GF-D8 (cell line): ENCODE measurements around the gene MZB1.
"Not testable (repeated sequence)": the region's sequence is repeated elsewhere in the genome, so short reads cannot be mapped to it uniquely, and the experiment has no call there.

Source experiments
- DNase-seq: peaks from one replicate; lab custom pipeline; 2025; lab: John Stamatoyannopoulos, UW

The MZB1 gene

DNA sequence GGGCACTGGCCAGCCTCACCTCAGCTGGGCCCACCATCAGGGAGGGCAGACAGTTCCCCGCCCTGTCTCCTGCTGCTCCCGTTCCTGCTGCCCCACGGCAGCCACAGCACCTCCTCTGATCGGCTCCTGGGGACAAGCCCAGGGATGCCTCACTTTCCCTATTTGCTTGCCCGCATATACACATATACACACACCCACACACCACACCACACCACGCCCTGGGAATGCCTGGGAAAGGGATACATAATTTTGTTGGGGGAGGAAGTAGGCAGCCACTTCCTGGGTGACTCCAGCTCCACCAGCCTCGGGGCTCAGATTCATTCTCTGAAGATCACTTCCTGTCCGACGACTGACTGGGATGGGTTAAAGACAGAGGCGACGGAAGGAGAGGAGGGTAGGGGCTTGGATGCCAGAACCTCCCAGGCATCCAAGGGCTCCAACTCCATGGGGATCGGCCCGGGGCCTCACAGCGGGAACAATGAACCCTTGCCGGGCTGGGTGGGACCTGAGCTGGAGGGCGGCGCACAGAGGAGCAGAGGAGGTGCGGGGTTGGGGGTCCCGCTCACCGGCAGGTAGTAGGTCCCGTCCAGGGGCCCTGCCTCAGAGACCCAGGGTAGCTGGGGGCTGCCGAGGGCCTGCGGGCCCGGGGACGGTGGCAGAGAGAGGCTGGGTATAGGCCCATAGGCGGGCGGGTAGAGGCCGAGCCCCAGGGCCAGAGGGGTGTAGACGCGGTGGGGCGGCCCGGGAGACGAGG lies 2.0 kb upstream of the MZB1 start:
- DNase-seq: no peak

DNA sequence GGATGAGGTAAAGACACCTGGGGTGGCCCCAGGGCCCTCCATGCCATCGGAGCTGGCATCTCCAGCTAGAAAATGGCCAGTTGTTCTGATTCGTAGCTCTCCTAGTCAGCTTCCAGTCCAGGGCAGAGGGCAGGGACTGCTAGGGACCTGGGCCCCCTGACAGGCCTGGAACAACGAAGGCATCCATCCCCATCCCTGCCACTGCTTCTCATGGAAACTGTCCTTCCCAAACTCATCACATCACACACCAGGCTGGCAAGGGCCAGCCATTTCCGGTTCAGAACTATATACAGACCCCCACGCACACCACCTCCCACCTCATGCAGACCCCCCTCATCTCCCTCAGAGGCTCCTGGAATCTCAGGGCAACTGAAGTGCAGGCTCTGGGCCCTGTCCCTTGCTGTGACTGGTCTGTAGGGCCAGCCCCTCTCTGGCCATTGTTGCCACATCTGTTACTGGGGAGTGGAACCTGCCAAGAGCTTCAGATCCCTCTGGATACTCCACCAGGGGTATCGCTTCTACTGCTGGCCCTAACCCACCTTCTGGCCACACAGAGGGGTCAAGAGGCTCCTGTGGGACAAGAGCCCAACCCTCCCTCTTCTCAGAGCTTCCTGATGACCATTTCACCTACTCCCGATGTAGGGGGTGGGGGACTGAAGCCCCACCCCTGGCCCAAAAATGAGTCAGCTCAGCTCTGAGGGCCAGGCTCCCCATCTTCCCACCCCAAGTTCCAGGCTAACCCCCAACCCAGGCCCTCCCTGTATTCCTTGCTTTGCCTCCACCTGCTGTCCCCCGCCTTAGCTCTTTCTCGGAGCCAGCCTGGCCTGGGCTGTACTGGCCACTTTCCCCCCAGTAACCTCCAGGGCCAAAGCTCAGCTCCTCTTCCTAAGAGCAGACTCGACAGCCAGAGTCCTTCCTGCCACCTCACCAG lies 1.2 kb upstream of the MZB1 start:
- DNase-seq: no peak

DNA sequence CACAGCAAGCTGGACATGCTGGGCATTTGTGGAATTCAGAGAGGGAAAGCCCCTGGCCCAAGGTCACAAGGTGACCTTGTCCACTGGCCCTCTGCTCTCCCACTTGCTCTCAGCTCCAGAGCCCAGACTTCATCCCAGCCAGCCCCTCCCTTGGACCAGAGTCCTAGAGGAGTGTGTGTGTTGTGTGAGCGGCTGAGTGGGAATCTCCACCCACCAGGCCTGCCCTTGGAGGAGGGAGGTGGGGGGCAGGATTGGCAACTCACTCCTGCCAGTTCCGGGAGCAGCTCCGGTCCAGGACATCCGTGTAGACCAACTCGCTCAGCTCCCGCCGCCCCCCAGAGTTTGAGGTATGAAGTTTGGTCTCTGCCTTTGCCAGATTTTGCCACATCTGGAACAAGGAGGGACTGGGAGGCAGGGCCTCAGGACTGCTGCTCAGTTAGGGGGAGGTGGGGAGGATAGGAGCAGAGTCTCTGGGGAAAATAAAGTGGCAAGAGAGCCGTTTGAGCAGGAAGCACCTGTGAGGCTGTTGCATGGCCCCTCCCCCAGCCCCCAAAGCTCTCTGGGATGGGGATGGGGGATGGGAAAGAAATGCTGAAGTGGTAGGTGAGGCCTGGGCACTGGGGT lies 1.4 kb downstream of the MZB1 start:
- DNase-seq: peak; percentile 95

DNA sequence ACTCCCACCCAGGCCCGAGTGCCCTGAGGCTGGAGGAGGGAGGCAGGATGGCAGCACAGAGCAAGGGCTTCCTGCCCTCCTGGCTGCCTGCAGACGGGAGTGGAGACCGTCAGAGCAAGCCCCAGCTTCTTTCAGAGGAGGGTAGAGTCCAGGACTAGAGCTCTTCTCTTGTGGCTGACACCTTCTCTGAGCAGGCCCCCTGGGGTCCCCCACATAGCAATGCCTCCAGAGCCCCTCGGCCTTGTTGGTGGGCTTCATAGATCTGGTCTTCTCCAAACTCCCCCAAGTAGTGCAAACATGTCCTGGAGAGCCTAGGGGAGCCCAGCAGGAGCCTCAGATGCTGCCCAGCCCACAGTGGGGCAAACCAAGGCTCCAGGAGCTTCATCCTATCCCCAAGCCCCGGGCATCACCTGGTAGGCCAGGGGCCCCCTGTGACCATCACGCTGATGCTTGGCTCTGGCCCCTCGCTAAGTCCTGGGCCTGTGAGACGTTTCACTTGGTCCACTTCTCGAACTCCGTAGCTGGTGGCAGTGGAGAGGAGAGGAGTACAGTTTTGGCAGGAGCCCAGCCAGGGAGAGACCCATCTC lies 2.0 kb downstream of the MZB1 start:
- no peak for DNase-seq

DNA sequence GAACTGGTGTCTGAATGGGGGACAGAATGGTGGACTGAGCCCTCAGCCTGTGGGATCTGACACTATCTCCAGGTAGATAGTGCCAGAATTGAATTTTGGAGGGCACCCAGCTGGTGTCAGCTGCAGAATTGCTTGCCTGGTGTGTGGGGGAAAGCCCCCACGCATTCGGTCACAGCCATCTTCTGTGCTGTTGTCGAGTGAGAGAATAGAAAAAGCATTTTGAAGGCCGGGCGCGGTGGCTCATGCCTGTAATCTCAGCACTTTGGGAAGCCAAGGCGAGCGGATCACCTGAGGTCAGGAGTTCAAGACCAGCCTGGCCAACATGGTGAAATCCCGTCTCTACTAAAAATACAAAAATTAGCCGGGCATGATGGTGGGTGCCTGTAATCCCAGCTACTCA lies 2.8 kb downstream of the MZB1 start:
- DNase-seq: not testable (repeated sequence)

DNA sequence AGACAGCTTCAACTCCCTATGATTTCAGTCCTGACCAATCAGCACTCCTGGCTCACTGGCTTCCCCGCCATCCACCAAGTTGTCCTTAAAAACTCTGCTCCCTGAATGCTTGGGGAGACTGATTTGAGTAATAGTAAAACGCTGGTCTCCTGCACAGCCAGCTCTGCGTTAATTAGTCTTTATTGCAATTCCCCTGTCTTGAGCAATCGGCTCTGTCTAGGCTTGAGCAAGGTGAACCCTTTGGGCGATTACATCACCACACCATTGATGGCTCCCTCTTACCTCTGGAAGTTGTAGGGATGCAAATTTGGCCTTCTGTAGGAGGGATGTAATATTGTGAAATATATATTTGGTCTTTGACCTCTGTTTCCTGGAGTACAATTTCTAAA lies 3.7 kb downstream of the MZB1 start:
- DNase-seq: peak; percentile 67

DNA sequence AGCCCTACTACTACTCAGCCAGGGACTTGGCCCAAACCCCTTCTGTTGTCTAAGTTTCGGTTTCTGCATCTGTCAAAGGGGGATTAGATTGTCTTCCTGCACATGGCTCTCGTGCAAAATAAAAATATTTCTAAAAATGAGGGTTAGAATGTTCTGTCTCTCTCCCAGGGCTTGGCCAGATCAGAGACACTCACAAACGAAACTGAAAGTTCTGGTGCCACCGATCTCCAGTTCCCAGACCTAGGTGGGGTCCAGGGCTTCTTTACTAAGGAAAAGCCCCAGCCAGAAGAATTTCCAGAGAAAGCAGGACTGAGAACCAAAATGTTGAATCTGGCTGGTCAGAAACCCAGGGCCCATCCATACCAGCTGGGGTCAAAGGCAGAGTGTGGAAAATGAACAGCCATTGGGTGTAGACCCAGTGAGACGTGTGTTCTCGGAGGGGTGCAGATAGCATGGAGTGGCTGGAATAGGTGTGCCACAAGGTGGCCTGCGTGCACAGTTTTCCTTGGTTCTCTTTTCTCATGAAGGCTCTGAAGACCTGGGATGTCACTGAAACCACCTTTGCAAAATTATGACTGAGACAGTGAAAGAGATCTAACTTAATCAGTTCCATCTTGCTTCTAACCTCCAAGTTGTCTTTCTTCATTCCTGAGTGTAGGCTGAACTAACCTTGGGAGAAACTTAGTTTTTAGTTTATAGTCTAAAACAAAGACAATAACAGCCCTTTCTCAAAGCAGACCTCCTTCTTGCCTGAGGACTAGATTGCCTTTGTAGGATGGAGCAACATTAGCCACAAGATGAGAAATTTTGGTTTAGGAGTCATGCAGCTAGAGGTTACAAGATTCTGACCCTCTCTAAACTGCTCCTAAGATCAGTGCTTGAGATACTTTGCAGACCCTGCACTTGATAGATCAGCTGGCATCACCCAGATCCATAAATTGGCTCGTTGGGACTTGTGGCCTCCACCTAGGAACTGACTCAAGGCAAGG lies 4.4 kb downstream of the MZB1 start:
- DNase-seq: peak; percentile 73

DNA sequence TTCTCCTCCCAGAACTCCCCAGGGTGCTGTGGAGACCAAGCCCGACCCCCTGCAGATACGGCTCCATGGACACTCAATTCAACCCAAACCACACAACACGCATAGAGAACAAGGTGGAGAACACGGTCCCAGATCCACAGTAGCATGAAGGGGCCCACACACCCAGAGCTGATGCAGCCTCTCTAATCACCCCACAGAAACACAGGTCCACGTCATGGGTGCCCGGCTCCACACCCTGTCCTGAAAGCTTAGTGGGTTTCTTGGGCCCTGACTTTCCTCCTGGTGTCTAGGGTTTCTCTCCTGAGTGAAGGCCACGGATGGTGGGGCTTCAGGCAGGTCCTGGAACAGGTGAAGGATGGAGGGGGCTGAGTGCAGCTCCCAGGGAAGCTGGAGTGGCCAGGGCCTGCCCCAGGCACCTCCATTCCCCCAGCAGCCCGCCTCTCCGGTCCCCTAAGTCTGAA lies 5.1 kb downstream of the MZB1 start:
- DNase-seq: no peak

DNA sequence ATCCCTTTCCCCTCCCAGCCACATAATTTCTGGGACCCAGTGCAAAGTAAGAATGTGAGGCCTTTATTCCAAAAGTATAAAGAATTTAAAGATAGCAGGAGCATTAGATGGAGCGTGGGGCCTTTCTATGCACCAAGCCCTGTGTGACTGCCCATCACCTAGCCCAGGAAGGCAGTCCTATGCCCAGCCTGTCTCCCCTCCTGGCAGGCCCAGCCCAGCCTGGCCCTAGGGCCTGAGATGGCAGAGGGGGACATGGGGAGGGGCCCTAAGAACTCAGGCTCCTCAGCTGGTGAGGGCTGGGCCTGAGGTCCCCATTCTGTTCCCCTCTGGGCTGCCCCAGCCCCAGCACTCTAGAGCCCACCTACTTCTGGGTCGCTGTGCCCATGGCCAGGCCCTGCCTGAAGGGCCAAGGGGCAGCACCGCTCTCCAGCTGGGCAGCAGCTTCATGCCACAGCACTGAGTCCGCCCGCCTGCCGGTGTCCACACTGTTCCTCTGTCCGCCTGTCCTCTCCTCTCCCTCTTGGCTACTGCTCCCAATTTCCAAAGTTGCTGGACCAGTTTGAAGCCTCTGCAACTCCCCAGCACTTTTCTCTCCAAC lies 5.6 kb downstream of the MZB1 start:
- DNase-seq: no peak

DNA sequence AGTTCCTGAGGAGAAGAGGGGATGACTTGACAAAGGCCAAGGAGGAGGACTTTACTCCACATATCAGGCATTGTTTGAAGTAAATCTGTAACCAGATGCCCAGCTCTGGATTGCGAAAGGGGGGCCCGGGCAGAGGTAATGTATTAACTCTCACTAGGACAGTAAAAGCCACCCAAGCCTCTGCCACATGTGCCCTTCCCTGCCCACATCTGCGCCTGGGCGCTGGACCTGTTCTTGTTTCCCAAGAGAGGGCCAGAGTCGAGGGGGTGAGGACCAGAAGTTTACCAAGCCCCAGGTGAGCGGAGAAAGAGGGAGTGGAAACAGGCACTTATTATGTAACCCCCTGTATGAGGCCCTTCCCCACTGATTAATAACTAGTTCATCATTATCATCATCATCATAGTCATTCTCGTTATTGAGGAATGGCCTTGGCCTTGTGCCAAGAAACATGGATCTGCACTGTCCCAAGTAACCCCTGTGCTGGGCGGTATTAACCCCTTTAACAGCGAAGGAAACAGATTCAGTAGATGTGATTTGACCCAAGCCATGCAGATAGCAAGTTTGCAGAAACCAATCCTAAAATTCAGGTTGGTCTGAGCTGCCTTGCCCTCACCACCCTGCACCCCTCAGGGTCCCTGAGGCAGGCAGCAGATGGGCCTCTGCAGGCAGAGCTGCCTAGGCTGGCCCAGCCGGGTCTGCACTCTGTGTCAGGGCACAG lies 6.3 kb downstream of the MZB1 start, which contains the start of gene SLC23A1:
Gene SLC23A1, minus strand, starts transcription at position 23 of the 718 bp plus-strand sequence. CDS start 44 bp downstream, outside the sequence.
- DNase-seq: no peak

DNA sequence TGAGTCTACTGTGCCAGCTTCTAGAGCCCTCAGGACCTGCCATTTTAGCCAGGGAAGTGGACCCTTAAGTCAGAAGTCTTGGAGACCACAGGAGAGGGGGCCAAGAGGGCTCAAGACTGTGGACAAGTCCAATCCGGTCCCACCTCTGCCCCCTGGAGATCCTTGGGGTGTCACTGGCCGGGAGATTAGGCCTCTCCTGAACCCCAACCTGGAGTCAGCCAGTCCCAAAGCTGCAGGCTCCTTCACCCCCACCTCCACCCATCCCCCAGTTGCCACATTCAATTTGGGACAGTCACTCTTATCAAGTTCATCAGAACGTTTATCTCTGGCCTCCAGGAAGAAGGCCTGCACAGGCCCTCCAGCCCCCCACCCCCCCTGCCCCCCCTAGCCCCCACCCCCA lies 6.9 kb downstream of the MZB1 start:
- DNase-seq: no peak

DNA sequence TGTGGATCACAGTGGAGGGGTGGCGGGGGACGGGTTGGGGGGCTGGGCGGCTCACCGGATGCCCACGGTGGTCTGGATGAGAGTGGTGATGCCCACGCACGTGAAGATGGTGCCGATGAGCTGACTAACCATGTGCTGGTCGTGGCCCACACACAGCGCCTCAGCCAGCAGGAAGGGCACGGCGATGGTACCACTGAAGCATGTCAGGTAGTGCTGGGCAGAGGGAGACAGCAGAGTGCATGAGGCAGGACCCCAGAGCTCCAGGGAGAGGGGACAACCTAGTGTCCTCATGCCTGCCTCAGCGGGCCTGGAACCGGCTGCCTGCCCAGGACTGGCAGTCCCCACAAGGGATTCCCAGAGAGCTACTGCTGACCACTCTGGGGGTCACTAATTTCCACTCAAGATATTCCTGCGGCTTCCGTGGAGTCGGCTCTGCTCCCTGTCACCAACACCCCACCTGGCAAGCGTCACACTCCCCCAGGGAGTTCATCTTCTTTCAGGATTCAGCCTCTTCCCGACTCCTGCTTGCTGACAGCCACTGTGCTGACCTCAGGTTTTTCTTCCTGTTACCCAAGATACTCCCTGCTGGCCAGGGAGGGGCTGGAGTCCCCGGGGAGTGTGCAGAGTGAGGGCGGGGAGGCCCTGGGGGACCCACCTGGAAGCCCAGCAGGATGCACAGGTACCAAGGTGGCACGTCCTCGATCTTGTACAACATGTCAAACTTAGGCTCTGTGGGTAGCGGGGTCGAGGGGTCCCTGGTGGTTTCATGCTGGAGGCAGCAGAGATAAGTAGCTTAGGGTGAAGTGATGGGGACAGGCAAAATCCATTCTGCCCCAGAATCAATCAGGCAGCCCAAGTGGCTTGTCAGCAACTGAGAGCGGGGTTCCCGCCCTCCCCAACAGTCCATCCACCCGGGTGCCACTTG lies 7.6 kb downstream of the MZB1 start:
- DNase-seq: no peak

DNA sequence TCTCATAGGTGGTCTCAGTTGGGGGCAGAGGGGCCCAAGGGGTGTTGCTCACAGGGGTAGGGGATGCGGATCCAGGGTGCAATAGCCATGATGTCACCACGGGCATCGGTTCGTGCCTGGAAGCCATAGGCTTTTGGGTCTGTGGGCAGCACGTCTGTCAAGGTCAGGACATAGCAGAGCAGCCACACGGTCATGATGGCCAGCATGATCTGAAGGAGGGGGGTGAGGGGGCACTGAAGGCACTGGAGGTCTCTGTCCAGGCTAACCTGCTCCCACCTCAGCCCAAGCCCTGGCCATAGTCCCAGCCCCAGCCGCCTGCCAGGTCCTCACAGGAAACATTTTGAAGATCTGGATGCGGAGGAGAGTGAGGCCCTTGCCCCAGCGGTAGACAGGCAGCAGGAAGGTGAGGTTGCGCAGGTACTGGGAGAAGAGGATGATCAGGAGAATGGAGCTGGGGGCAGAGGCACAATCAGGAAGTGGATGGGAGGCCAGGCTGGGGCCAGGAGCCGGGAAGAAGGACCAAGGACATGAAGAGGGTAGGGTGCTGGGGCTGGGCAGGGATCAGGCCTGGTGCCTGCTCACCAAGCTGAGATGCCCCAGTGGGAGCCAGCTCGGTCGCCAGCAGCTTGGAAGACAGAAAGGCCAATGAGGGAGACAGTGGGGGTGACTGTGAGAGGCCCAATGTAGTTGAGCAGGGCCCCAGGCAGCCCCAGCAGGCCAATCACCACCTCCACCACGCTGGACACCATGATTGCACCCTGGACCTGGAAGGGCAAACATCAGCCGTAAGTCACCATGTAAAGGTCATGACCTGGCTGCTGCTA lies 9.9 kb downstream of the MZB1 start:
- no peak for DNase-seq

DNA sequence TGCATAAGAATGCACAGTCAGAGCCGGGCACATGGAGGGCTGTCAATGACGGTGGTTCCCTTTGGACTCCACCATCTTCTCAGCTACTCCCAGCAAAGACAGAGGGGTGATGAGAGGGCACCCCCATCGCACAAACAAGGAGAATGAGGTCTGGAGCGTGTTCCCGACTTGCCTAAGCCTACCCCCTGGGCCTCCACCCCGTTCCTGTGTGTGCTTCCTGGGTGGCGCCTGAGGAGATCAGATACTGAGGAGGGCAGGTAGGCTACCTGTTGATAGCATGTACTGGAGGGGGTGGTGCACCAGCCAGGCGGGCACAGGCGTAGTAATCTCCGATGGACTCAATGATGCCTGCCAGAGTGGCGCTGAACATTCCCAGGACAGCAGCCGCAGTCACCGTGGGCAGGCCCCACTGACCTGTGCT lies 10.8 kb downstream of the MZB1 start:
- DNase-seq: no peak

DNA sequence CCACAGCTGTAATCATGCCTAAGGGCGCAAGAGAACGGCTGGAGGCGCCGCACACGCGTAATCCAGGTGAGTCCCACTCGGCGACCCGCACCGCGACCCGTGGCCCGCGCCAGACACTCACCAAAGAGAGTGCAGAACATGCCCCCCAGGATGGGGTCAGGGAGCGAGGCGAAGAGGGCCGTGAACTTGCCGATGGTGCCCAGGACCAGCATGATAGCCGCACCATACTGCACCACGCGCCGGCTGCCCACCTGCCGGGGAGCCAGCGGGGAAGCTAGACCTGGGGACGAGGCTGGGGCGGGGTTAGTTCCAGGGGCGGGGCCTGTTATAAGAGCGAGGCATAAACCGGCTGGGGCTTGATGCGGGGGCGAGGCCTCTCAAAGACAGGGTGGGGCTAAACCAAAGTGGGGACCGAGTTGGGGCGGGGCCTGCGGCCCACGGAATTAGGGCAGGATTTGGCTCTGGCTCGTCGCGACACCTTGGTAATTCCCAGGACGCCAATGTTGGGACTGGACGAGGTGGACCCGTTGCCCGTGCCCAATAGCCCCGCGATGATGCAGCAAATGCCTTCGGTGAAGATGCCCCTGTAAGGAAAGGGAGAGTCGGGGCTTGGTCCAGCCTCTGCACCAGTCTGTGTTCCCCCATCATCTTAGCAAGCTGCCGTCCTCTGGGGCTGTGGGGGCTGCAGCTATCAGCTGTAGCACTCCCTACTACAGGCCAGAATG lies 11.4 kb downstream of the MZB1 start:
- no peak for DNase-seq

DNA sequence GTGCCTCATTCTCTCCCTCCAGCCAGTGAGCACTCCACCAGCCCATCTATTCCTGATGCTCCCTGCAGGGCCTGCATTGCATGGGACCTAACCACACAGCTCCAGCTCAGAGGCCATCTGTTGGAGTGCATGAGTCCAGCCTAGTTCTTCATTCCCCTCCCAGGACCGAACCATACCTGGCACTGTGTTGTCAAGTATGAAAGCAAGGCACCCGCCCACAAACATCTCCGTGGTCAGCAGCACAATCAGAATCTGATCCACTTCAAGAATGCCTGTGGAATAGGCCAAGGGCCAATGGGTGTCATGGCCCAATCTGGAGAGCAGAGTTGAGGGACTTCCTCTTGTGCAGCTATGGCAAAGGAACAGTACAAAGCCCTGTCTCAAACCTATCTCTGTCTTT lies 12.5 kb downstream of the MZB1 start:
- DNase-seq: no peak

DNA sequence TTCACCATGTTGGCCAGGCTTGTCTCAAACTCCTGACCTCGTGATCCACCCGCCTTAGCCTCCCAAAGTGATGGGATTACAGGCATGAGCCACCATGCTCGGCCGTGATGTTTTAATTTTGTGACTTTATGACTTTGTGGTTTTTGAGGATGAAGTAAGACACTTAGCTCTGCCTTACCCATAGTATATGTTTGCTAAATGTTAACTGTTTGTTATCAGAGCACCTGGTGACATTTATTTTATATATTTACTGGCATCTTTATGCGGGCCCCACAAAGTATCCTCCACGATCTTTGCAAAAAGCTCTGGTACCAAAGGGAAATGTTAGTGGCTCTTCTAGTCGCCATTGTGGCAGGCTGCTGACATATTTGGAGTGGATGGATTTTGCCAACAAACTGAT lies 13.3 kb downstream of the MZB1 start:
- no peak for DNase-seq
